ENCODE measurements around the gene SZT2. TPM values are rescaled to one million over a fixed set of nuclear protein-coding genes. Genes with fewer than 3 reads are reported as not detected.

Gene SZT2
- total RNA-seq, 1 experiment from 2014 or later, result 71.6 TPM

DNA sequence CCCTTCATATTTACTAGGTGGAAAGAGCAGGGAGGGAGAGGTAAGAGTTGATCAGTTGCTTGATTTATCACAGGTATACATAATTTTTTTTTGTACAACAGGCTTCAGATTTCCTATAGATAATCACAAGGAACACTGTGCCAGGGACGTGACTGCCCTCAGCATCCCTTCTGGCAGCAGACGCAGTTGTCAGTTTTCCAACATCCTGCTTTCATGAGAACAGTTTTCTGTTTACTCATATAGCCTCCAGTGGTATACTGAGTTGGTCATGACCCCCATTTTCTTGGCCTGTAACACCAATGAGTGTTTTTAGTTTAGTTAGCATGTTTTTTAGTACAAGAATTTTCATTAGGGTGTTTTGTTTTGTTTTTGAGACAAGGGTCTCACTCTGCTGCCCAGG is 103.1 kb downstream of the SZT2 start:
- H3K4me3 ChIP-seq, result no peak overlapping the region
- H4K20me1 ChIP-seq (ENCODE audit: insufficient read depth), result no peaks in the 10 kb centered on the region
- peaks cover 9% of the 10 kb centered on the region; the same call in 1 of the 2 replicates for H3K9me3 ChIP-seq (ENCODE audit: insufficient read depth, low read depth)
- no peak for TF ChIP-seq CTCF (conservative IDR thresholded peaks at IDR 0.05)
- TF ChIP-seq EZH2 (IDR thresholded peaks at IDR 0.05; ENCODE audit: low read depth), result no peak
- H3F3A ChIP-seq (ENCODE audit: insufficient read depth, low read depth), result no peaks in the 10 kb centered on the region
- peaks cover 4% of the 10 kb centered on the region; the same call in 1 of the 2 replicates for H3K9me2 ChIP-seq (ENCODE audit: insufficient read depth)
- DNase-seq, result no peak
- no peaks in the 10 kb centered on the region for H3K79me2 ChIP-seq (ENCODE audit: low read depth)
- intact Hi-C loops (cut with micrococcal nuclease; ENCODE audit: unreplicated experiment), result no loop called here
- H2AFZ ChIP-seq, result no peak overlapping the region
- H3K27ac ChIP-seq, result no peak overlapping the region
- ChIA-PET POLR2A (ENCODE audit: unreplicated experiment) (no interaction called here), CTCF (no interaction called here)
- BruUV-seq (replicated peaks), result no TSS peak
- H3K36me3 ChIP-seq (ENCODE audit: low read depth), result no peaks in the 10 kb centered on the region
- H3K4me1 ChIP-seq (replicated peaks; ENCODE audit: insufficient read depth), result 0 out of 2 replicates have a peak, but pooled peaks cover 8% of the 10 kb centered on the region
- H3K4me2 ChIP-seq, result no peak overlapping the region
- H3K27me3 ChIP-seq (ENCODE audit: insufficient read depth, low read depth), result no peaks in the 10 kb centered on the region

DNA sequence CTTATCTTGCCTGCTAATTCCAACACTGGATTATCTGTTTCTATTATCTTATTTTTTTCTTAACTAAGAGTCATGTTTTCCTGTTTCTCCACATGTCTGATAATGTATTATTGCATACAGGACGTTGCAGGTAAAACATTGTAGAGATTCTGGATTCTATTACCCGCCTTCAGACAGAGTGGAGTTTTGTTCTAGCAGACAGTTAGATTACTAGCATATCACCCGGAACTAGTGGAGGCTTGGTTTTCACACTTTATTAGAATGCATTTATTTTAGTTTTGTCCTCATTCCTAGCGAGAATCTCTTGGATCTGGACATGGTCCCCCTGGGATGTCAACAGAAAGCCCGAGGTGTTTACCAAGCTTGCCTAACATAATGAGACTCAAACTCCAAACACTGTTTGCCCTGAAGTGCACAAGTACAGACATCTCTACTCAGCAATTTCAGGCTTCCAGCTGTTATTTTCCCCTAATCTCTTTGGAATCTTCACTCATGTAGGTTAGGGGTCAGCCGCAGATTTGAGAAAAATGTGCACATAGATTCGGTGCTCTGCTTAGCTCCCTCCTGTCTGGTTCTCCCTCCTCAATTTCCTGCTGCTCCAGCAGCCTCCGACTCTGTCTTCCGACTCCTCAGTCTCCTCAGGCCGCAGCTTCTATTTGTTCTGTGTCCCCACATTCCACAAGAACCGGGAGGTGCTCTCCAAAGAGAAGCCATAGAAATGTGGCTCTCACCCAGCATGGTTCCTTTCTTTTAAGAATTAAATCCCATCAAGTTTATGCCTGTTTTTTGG is 104.2 kb downstream of the SZT2 start:
- H3K9me2 ChIP-seq (ENCODE audit: insufficient read depth), result peaks cover 4% of the 10 kb centered on the region; the same call in 1 of the 2 replicates
- no peak overlapping the region for H3K4me2 ChIP-seq

GRCh38 chr1:43495204-43495603 is 105.5 kb downstream of the SZT2 start:
- no peak overlapping the region for H3K4me3 ChIP-seq
- no peak for TF ChIP-seq CTCF (conservative IDR thresholded peaks at IDR 0.05)
- TF ChIP-seq EZH2 (IDR thresholded peaks at IDR 0.05; ENCODE audit: low read depth), result no peak
- H3K79me2 ChIP-seq (ENCODE audit: low read depth), result no peaks in the 10 kb centered on the region
- no peaks in the 10 kb centered on the region for H4K20me1 ChIP-seq (ENCODE audit: insufficient read depth)
- intact Hi-C loops (cut with micrococcal nuclease; ENCODE audit: unreplicated experiment), result loop anchor here (2.0 kb wide), 1 partner anchor 18 kb away; no protein-coding TSS in a partner anchor
- 0 out of 2 replicates have a peak, but pooled peaks cover under 1% of the 10 kb centered on the region for H3F3A ChIP-seq (ENCODE audit: insufficient read depth, low read depth)
- no peak for DNase-seq
- BruUV-seq (replicated peaks), result no TSS peak
- peaks cover 4% of the 10 kb centered on the region; the same call in 1 of the 2 replicates for H3K9me2 ChIP-seq (ENCODE audit: insufficient read depth)
- no peak overlapping the region for H2AFZ ChIP-seq
- CTCF ChIA-PET, result no interaction called here
- H3K4me2 ChIP-seq, result no peak overlapping the region
- H3K4me1 ChIP-seq (replicated peaks; ENCODE audit: insufficient read depth), result 0 out of 2 replicates have a peak, but pooled peaks cover 8% of the 10 kb centered on the region
- H3K27ac ChIP-seq, result no peak overlapping the region
- POLR2A ChIA-PET (ENCODE audit: unreplicated experiment), result interaction anchor here (0.6 to 0.7 kb wide), 2 partner anchors 127 to 354 kb away, joined by 3 to 4 read pairs; no protein-coding TSS in a partner anchor
- H3K27me3 ChIP-seq (ENCODE audit: insufficient read depth, low read depth), result no peaks in the 10 kb centered on the region
- H3K36me3 ChIP-seq (ENCODE audit: low read depth), result no peaks in the 10 kb centered on the region
- H3K9me3 ChIP-seq (ENCODE audit: insufficient read depth, low read depth), result peaks cover 7% of the 10 kb centered on the region; the same call in 1 of the 2 replicates

More for the DNA sequence above, 104.2 kb downstream of the SZT2 start:
- intact Hi-C loops (cut with micrococcal nuclease; ENCODE audit: unreplicated experiment), result loop anchor here (2.0 kb wide), 1 partner anchor 19 kb away; no protein-coding TSS in a partner anchor
- Histone ChIP-seq H3K4me3 (no peak overlapping the region), H3K36me3 (ENCODE audit: low read depth) (no peaks in the 10 kb centered on the region), H3K27ac (no peak overlapping the region), H3K9me3 (ENCODE audit: insufficient read depth, low read depth) (peaks cover 7% of the 10 kb centered on the region; the same call in 1 of the 2 replicates), H2AFZ (no peak overlapping the region), H3K4me1 (replicated peaks; ENCODE audit: insufficient read depth) (0 out of 2 replicates have a peak, but pooled peaks cover 8% of the 10 kb centered on the region), H4K20me1 (ENCODE audit: insufficient read depth) (no peaks in the 10 kb centered on the region), H3K79me2 (ENCODE audit: low read depth) (no peaks in the 10 kb centered on the region), H3F3A (ENCODE audit: insufficient read depth, low read depth) (no peaks in the 10 kb centered on the region), H3K27me3 (ENCODE audit: insufficient read depth, low read depth) (no peaks in the 10 kb centered on the region)
- no peak for DNase-seq
- TF ChIP-seq CTCF (conservative IDR thresholded peaks at IDR 0.05), result no peak
- no peak for TF ChIP-seq EZH2 (IDR thresholded peaks at IDR 0.05; ENCODE audit: low read depth)
- CTCF ChIA-PET, result no interaction called here
- POLR2A ChIA-PET (ENCODE audit: unreplicated experiment), result interaction anchor here (0.6 kb wide), 1 partner anchor 9 kb away, joined by 9 read pairs; no protein-coding TSS in a partner anchor
- no TSS peak for BruUV-seq (replicated peaks)
